Measurements from ENCODE around the gene TRAF3.

The TRAF3 gene

GRCh38 chr14:102911541-102911951 is 134.3 kb downstream of the TRAF3 start:
- no peak for DNase-seq

- no peak for DNase-seq
Measured at GRCh38 chr14:102911991-102912761, 134.9 kb downstream of the TRAF3 start.

- no peak for DNase-seq
Measured at GRCh38 chr14:102913341-102914211, 136.3 kb downstream of the TRAF3 start.

GRCh38 chr14:102914474-102915291 is 137.4 kb downstream of the TRAF3 start:
- DNase-seq = no peak

- DNase-seq = no peak
Measured at GRCh38 chr14:102915292-102916110, 138.3 kb downstream of the TRAF3 start.

GRCh38 chr14:102916347-102917055 is 139.3 kb downstream of the TRAF3 start:
- DNase-seq = no peak

GRCh38 chr14:102917056-102917385 is 139.8 kb downstream of the TRAF3 start:
- no peak for DNase-seq

- no peak for DNase-seq
Measured at GRCh38 chr14:102917469-102918211, 140.4 kb downstream of the TRAF3 start.

- DNase-seq = no peak
Measured at GRCh38 chr14:102918438-102918837, 141.2 kb downstream of the TRAF3 start.

GRCh38 chr14:102920273-102920997 is 143.2 kb downstream of the TRAF3 start:
- no peak for DNase-seq

- no peak for DNase-seq
Measured at GRCh38 chr14:102920998-102921304, 143.7 kb downstream of the TRAF3 start.

GRCh38 chr14:102922490-102923200 is 145.4 kb downstream of the TRAF3 start, which contains the start of gene AMN:
Gene AMN, plus strand, starts transcription at chr14:102922663. Its CDS starts 26 bp downstream, at chr14:102922689.
- no peak for DNase-seq

GRCh38 chr14:102923201-102923924 is 146.1 kb downstream of the TRAF3 start:
- DNase-seq = no peak

- DNase-seq = no peak
Measured at GRCh38 chr14:102923925-102924486, 146.8 kb downstream of the TRAF3 start.

GRCh38 chr14:102924632-102925588 is 147.7 kb downstream of the TRAF3 start:
- DNase-seq = no peak

GRCh38 chr14:102925646-102926045 is 148.4 kb downstream of the TRAF3 start:
- no peak for DNase-seq

- DNase-seq = no peak
Measured at GRCh38 chr14:102926104-102926503, 148.9 kb downstream of the TRAF3 start.

Data from kidney glomerular epithelial cell (primary cell).